Measurements from ENCODE around the gene GCC2. TPM values are rescaled to one million over a fixed set of nuclear protein-coding genes. Genes with fewer than 3 reads are reported as not detected.

Gene GCC2
- total and polyA plus RNA-seq, 9 of the 15 experiments (the other 6 are each of a cell fraction or from before 2014, with no cell fraction given): 11.4 to 35.7 (median 19.9) TPM

- TF ChIP-seq ZBTB9 (CRISPR knock-in tag; IDR thresholded peaks at IDR 0.05) (peak; percentile 72; the same call in 1 of the 2 replicates), SRSF7 (optimal IDR thresholded peaks at IDR 0.05; ENCODE audit: low read depth, low read length) (no peak), SMAD4 (CRISPR knock-in tag; conservative IDR thresholded peaks at IDR 0.05) (peak; percentile 65), ZFX (CRISPR knock-in tag; IDR thresholded peaks at IDR 0.05) (peak; percentile 97), DACH1 (IDR thresholded peaks at IDR 0.05; ENCODE audit: partially characterized antibody) (no peak), ATF7 (IDR thresholded peaks at IDR 0.05) (no peak), TCF7 (IDR thresholded peaks at IDR 0.05; ENCODE audit: borderline replicate concordance) (no peak), TBP (optimal IDR thresholded peaks at IDR 0.05; ENCODE audit: low read depth, low read length) (peak; percentile 69), ZNF444 (CRISPR knock-in tag; IDR thresholded peaks at IDR 0.05) (no peak), CTCFL (IDR thresholded peaks at IDR 0.05; ENCODE audit: borderline replicate concordance, insufficient read depth, low read depth, low read length, poor library complexity, severe bottlenecking) (peak; percentile 7), SIN3B (IDR thresholded peaks at IDR 0.05; ENCODE audit: low read depth) (0 out of 2 replicates have a peak, but pooled peaks have one; percentile 42), ASH1L (IDR thresholded peaks at IDR 0.05; ENCODE audit: borderline replicate concordance, low read depth, partially characterized antibody) (no peak), KAT8 (IDR thresholded peaks at IDR 0.05; ENCODE audit: low read depth) (no peak), SMARCE1 (IDR thresholded peaks at IDR 0.05) (no peak), ZNF165 (CRISPR knock-in tag; IDR thresholded peaks at IDR 0.05; ENCODE audit: borderline replicate concordance) (0 out of 2 replicates have a peak, but pooled peaks have one; percentile 48), DEAF1 (CRISPR knock-in tag; IDR thresholded peaks at IDR 0.05) (no peak), ZNF431 (CRISPR knock-in tag; IDR thresholded peaks at IDR 0.05) (peak; percentile 76), SMAD2 (IDR thresholded peaks at IDR 0.05; ENCODE audit: low read depth, low read length) (no peak), SPI1 (IDR thresholded peaks at IDR 0.05; ENCODE audit: borderline replicate concordance, low read depth, low read length) (peak; percentile 4; the same call in 1 of the 2 replicates), NCOR1 (IDR thresholded peaks at IDR 0.05) (0 out of 2 replicates have a peak, but pooled peaks have one; percentile 4), MNT (conservative IDR thresholded peaks at IDR 0.05) (peak in 1 of 2 experiments; percentile 66; a peak in 3 of 4 replicates), MAX (CRISPR knock-in tag; IDR thresholded peaks at IDR 0.05) (peak; percentile 59; the same call in 1 of the 2 replicates)
These were observed 85.0 kb downstream of the GCC2 start, which contains the start of gene LIMS1 (continued) for GRCh38 chr2:108533832-108534583.
